Osteoblast (primary cell): ENCODE measurements around the gene CCDC83. TPM values are rescaled to one million over a fixed set of nuclear protein-coding genes. Genes with fewer than 3 reads are reported as not detected.
"Not testable (repeated sequence)": the region's sequence is repeated elsewhere in the genome, so short reads cannot be mapped to it uniquely, and the experiment has no call there.

Experiments
- DNase-seq: peaks from one replicate; pipeline ENCODE4 v3.0.0; 2011; ENCODE audit warnings: low spot score, mixed read lengths; ENCODE audit not compliant: insufficient read length; ENCODE audit errors: missing footprints
- H2AFZ ChIP-seq: 2 replicates; pipeline ENCODE4 v1.6.0; 2011; ENCODE audit warnings: mild to moderate bottlenecking, low read length
- H3K27ac ChIP-seq: 2 replicates; pipeline ENCODE4 v1.5.1; 2011; ENCODE audit warnings: mild to moderate bottlenecking, low read depth, low read length, moderate library complexity
- H3K27me3 ChIP-seq: 2 replicates; pipeline ENCODE4 v1.6.0; 2012; ENCODE audit warnings: mild to moderate bottlenecking, control low read depth, inconsistent platforms, low read length, moderate library complexity; ENCODE audit not compliant: insufficient read depth
- H3K36me3 ChIP-seq: 2 replicates; pipeline ENCODE4 v1.5.1; 2011; ENCODE audit warnings: mild to moderate bottlenecking, low read length, control low read depth, moderate library complexity; ENCODE audit not compliant: insufficient read depth
- H3K4me1 ChIP-seq: 2 replicates; pipeline ENCODE4 v1.5.1; 2011; ENCODE audit warnings: mild to moderate bottlenecking, low read length, control low read depth, moderate library complexity; ENCODE audit not compliant: insufficient read depth
- H3K4me2 ChIP-seq: 2 replicates; pipeline ENCODE4 v1.6.0; 2011; ENCODE audit warnings: mild to moderate bottlenecking, low read length; ENCODE audit not compliant: insufficient read depth
- H3K4me3 ChIP-seq: fragments of 200-600 bp; sonication (generic); 3 replicates; pipeline ENCODE4 v1.5.1; 2012; ENCODE audit warnings: mild to moderate bottlenecking, low read length, inconsistent platforms; ENCODE audit not compliant: insufficient read depth
- H3K79me2 ChIP-seq: 2 replicates; pipeline ENCODE4 v1.6.0; 2012; ENCODE audit warnings: mild to moderate bottlenecking, low read length, control low read depth, inconsistent platforms; ENCODE audit not compliant: insufficient read depth
- H3K9me3 ChIP-seq: 2 replicates; pipeline ENCODE4 v1.5.1; 2011; ENCODE audit warnings: low read depth, low read length, control low read depth
- H4K20me1 ChIP-seq: 2 replicates; pipeline ENCODE4 v1.6.0; 2012; ENCODE audit warnings: mild to moderate bottlenecking, low read length, control low read depth; ENCODE audit not compliant: insufficient read depth
- CTCF ChIP-seq: IDR thresholded peaks from 2 replicates; pipeline ENCODE4 v1.5.1; 2011; ENCODE audit warnings: mild to moderate bottlenecking, low read depth, low read length, moderate library complexity; ENCODE audit errors: extremely low read depth
- total RNA-seq: library from RNA; depleted of rRNA; stranded (reverse); fragments of >200 nt; gene quantifications from 2 replicates; pipeline ENCODE4 v1.2.3, GENCODE V29; 2012

The CCDC83 gene
- total RNA-seq, 1 donor, result not detected

- DNase-seq, result no peak
Observed at GRCh38 chr11:85848006-85848405, 7.2 kb upstream of the CCDC83 start.

GRCh38 chr11:85848556-85848955 is 6.6 kb upstream of the CCDC83 start:
- no peaks in the 10 kb centered on the region for H3K9me3 ChIP-seq
- H3K4me1 ChIP-seq, result peaks cover 17% of the 10 kb centered on the region
- H3K79me2 ChIP-seq, result no peaks in the 10 kb centered on the region
- no peaks in the 10 kb centered on the region for H3K27me3 ChIP-seq
- TF ChIP-seq CTCF, result no peak
- DNase-seq, result no peak
- no peak overlapping the region for H3K4me2 ChIP-seq
- H4K20me1 ChIP-seq, result no peaks in the 10 kb centered on the region
- no peak overlapping the region for H3K4me3 ChIP-seq
- H2AFZ ChIP-seq, result no peak overlapping the region
- H3K27ac ChIP-seq, result no peak overlapping the region
- H3K36me3 ChIP-seq, result no peaks in the 10 kb centered on the region

More at GRCh38 chr11:85848006-85848405, 7.2 kb upstream of the CCDC83 start:
- Histone ChIP-seq H3K27me3 (no peaks in the 10 kb centered on the region), H2AFZ (no peak overlapping the region), H3K79me2 (no peaks in the 10 kb centered on the region), H3K4me2 (no peak overlapping the region), H3K4me1 (peaks cover 17% of the 10 kb centered on the region), H3K9me3 (no peaks in the 10 kb centered on the region), H3K27ac (no peak overlapping the region), H4K20me1 (no peaks in the 10 kb centered on the region), H3K4me3 (no peak overlapping the region), H3K36me3 (no peaks in the 10 kb centered on the region)
- TF ChIP-seq CTCF, result no peak

GRCh38 chr11:85852754-85853153 is 2.4 kb upstream of the CCDC83 start:
- H3K27ac ChIP-seq, H4K20me1 ChIP-seq, H3K9me3 ChIP-seq, DNase-seq, H3K79me2 ChIP-seq, H3K36me3 ChIP-seq, H3K4me2 ChIP-seq, H3K4me3 ChIP-seq, H3K27me3 ChIP-seq, H2AFZ ChIP-seq: not testable (repeated sequence)
- peaks cover 12% of the 10 kb centered on the region for H3K4me1 ChIP-seq

GRCh38 chr11:85853541-85853940 is 1.6 kb upstream of the CCDC83 start:
- H4K20me1 ChIP-seq, H3K4me1 ChIP-seq, H2AFZ ChIP-seq, H3K79me2 ChIP-seq, H3K4me3 ChIP-seq, H3K36me3 ChIP-seq, H3K27me3 ChIP-seq, H3K27ac ChIP-seq, H3K9me3 ChIP-seq, DNase-seq: not testable (repeated sequence)
- peak overlapping the region; percentile 89 for H3K4me2 ChIP-seq

GRCh38 chr11:85854212-85854556 is 999 bp upstream of the CCDC83 start:
- H3K9me3 ChIP-seq, result no peaks in the 10 kb centered on the region
- peaks cover 5% of the 10 kb centered on the region for H3K4me1 ChIP-seq
- no peaks in the 10 kb centered on the region for H4K20me1 ChIP-seq
- peak overlapping the region; percentile 89 for H3K4me2 ChIP-seq
- DNase-seq, result peak; percentile 36
- H3K27me3 ChIP-seq, result no peaks in the 10 kb centered on the region
- H3K36me3 ChIP-seq, result no peaks in the 10 kb centered on the region
- H3K79me2 ChIP-seq, result no peaks in the 10 kb centered on the region
- H3K27ac ChIP-seq, result peak overlapping the region; percentile 71
- no peak for TF ChIP-seq CTCF
- H3K4me3 ChIP-seq, result peak overlapping the region; percentile 92
- peak overlapping the region; percentile 99 for H2AFZ ChIP-seq
